ENCODE measurements around the gene SIDT2. TPM values are rescaled to one million over a fixed set of nuclear protein-coding genes. Genes with fewer than 3 reads are reported as not detected.

The SIDT2 gene
- total and polyA plus RNA-seq, 2 of the 13 experiments (the other 11 are each of a cell fraction or from before 2014, with no cell fraction given) = 11.5 to 28.0 TPM

DNA sequence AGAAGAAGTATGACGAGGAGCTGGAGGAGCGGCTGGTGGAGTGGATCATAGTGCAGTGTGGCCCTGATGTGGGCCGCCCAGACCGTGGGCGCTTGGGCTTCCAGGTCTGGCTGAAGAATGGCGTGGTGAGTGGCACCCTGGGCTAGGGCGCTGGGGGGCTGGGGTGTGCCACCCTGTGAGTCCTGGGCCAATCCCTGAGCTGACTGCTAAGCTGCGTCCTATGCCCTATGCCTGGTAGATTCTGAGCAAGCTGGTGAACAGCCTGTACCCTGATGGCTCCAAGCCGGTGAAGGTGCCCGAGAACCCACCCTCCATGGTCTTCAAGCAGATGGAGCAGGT is 24.5 kb downstream of the SIDT2 start:
- peaks cover 8% of the 10 kb centered on the region for H3K4me1 ChIP-seq (ENCODE audit: insufficient read depth, low read length)
- no peak overlapping the region for H2AFZ ChIP-seq (ENCODE audit: low read length)
- no TSS peak for BruUV-seq (replicated peaks)
- ChIA-PET CTCF (ENCODE audit: low intra/inter-chr PET ratio, low total read pairs) (no interaction called here), POLR2A (interaction anchor here (0.9 kb wide), 1 partner anchor 25 kb away, joined by 3 read pairs; the partner anchor contains the start of gene SIDT2)
- no peak overlapping the region for H3K4me3 ChIP-seq (replicated peaks in 1 of 3; ENCODE audit: insufficient read depth in 1 of 3, low read depth in 2 of 3, low read length in 3 of 3)
- peaks cover 0 to 3% of the 10 kb centered on the region in 2 experiments; a peak in 1 of 5 replicates for H3K36me3 ChIP-seq (replicated peaks in 1 of 2; ENCODE audit: control insufficient read depth in 1 of 2, insufficient read depth in 2 of 2, low read length in 2 of 2)
- intact Hi-C loops (cut with micrococcal nuclease; ENCODE audit: unreplicated experiment) (no loop called here), in situ Hi-C loops (cut with HindIII; ENCODE audit: extremely low pct_ligation_motif_present, low pct_unique_long_range_greater_than_20kb) (no loop called here)
- no peak overlapping the region for H3K4me2 ChIP-seq (ENCODE audit: low read depth, low read length)
- TF ChIP-seq SNAI1 (CRISPR knock-in tag; IDR thresholded peaks at IDR 0.05; ENCODE audit: borderline replicate concordance) = no peak
- TF ChIP-seq SOX5 (CRISPR knock-in tag; IDR thresholded peaks at IDR 0.05; ENCODE audit: borderline replicate concordance) = no peak
- peak; percentile 63 for TF ChIP-seq AGO2 (optimal IDR thresholded peaks at IDR 0.05; ENCODE audit: low read depth, low read length)
- H3K9ac ChIP-seq (ENCODE audit: insufficient read depth, low read depth, low read length) = no peak overlapping the region
- no peaks in the 10 kb centered on the region for H3K9me3 ChIP-seq (ENCODE audit: low read length)
- WGBS (ENCODE audit: low lambda C conversion rate) = 96% methylated on average over 7 of the region's 10 CpGs
- ATAC-seq (no peak), DNase-seq (ENCODE audit: low spot score) (no peak), FAIRE-seq (no peak)
- no peaks in the 10 kb centered on the region for H3K27me3 ChIP-seq (ENCODE audit: control insufficient read depth in 1 of 2, insufficient read depth in 2 of 2, low read length in 2 of 2)
- H3K27ac ChIP-seq (ENCODE audit: extremely low read length, insufficient read depth, low read length) = no peak overlapping the region
- no peaks in the 10 kb centered on the region for H3K79me2 ChIP-seq (ENCODE audit: insufficient read depth, low read length)
- no peaks in the 10 kb centered on the region for H4K20me1 ChIP-seq (ENCODE audit: insufficient read depth, low read length)

DNA sequence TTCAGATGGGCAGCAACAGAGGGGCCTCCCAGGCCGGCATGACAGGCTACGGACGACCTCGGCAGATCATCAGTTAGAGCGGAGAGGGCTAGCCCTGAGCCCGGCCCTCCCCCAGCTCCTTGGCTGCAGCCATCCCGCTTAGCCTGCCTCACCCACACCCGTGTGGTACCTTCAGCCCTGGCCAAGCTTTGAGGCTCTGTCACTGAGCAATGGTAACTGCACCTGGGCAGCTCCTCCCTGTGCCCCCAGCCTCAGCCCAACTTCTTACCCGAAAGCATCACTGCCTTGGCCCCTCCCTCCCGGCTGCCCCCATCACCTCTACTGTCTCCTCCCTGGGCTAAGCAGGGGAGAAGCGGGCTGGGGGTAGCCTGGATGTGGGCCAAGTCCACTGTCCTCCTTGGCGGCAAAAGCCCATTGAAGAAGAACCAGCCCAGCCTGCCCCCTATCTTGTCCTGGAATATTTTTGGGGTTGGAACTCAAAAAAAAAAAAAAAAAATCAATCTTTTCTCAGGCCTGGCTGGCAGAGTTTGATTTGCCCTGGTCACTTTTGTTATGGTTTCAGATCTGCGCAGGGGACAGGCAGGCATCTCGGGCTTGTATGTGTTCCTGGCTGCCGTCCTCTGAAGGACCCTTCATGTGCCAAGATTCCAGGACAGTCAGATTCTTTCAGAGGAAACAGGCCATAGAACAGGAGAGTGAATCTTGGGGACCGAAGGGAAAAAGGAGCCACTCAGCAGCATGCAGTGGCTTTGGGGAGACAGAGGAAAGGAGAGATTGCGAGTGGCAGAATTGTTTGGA is 25.9 kb downstream of the SIDT2 start:
- POLR2A ChIA-PET = no interaction called here
- Histone ChIP-seq H3K4me2 (ENCODE audit: low read depth, low read length) (no peak overlapping the region), H3K27ac (ENCODE audit: extremely low read length, insufficient read depth, low read length) (no peak overlapping the region), H3K9ac (ENCODE audit: insufficient read depth, low read depth, low read length) (no peak overlapping the region), H3K36me3 (replicated peaks in 1 of 2; ENCODE audit: control insufficient read depth in 1 of 2, insufficient read depth in 2 of 2, low read length in 2 of 2) (peaks cover 0 to 3% of the 10 kb centered on the region in 2 experiments; a peak in 1 of 5 replicates), H4K20me1 (ENCODE audit: insufficient read depth, low read length) (no peaks in the 10 kb centered on the region), H3K27me3 (ENCODE audit: control insufficient read depth in 1 of 2, insufficient read depth in 2 of 2, low read length in 2 of 2) (no peaks in the 10 kb centered on the region), H3K4me3 (replicated peaks in 1 of 3; ENCODE audit: insufficient read depth in 1 of 3, low read depth in 2 of 3, low read length in 3 of 3) (no peak overlapping the region), H3K79me2 (ENCODE audit: insufficient read depth, low read length) (no peaks in the 10 kb centered on the region), H3K4me1 (ENCODE audit: insufficient read depth, low read length) (no peaks in the 10 kb centered on the region), H3K9me3 (ENCODE audit: low read length) (no peaks in the 10 kb centered on the region), H2AFZ (ENCODE audit: low read length) (no peak overlapping the region)
- intact Hi-C loops (cut with micrococcal nuclease; ENCODE audit: unreplicated experiment) (loop anchor here (5.0 kb wide), 1 partner anchor 72 kb away; no protein-coding TSS in a partner anchor), in situ Hi-C loops (cut with HindIII; ENCODE audit: extremely low pct_ligation_motif_present, low pct_unique_long_range_greater_than_20kb) (loop anchor here (5.0 kb wide), 1 partner anchor 72 kb away; no protein-coding TSS in a partner anchor)
- DNase-seq (ENCODE audit: low spot score) (no peak), FAIRE-seq (no peak), ATAC-seq (no peak)
- BruUV-seq (replicated peaks) = no TSS peak
- CTCF ChIA-PET (ENCODE audit: low intra/inter-chr PET ratio, low total read pairs) = no interaction called here
- TF ChIP-seq AGO2 (optimal IDR thresholded peaks at IDR 0.05; ENCODE audit: low read depth, low read length) = peak; percentile 22
- no peak for TF ChIP-seq KLF13 (CRISPR knock-in tag; IDR thresholded peaks at IDR 0.05)
- no peak for TF ChIP-seq ZNF816 (CRISPR knock-in tag; IDR thresholded peaks at IDR 0.05; ENCODE audit: borderline replicate concordance)
- 91% methylated on average over 10 of the region's 17 CpGs for WGBS (ENCODE audit: low lambda C conversion rate)

Measured in HepG2 (cell line).